ENCODE measurements around the gene PGP. TPM values are rescaled to one million over a fixed set of nuclear protein-coding genes. Genes with fewer than 3 reads are reported as not detected.
A peak's percentile ranks its signal among the peaks of the same experiment; 100 is the strongest.

The PGP gene
- total and polyA plus RNA-seq, 2 of the 4 experiments (the other 2 are of a cell fraction): 4.1 to 9.4 TPM

DNA sequence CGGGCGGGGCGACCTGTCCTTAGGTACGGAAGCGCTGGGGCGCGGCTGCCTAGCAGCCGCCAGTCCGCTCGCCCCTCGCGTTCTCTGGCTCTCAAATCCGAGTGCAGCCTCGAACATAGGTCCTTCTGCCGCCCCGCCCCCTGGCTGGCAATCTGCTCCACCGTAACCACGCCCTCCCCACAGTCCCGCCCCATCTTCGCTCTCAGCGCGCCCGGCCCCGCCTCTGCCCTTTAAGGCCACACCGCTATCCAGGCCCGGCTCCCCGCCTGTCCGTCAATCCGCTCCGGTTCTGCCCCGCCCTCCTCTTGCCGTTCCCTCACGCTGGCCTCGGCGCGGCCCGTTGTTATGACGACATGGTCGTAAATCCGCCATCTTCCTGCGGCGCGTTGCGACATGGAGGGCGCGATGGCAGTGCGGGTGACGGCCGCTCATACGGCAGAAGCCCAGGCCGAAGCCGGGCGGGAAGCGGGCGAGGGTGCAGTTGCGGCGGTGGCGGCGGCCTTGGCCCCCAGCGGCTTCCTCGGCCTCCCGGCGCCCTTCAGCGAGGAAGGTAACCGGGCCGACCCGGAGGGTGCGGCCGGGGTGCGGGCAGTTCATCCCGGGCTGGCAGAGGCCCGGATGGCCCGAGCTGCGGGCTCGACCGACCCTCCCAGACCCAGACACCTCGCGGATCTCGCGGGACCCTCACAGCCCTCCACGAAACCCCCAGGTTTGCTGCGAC, 8.7 kb upstream of the PGP start, which contains the start of gene E4F1:
Gene E4F1, plus strand, starts transcription at position 371 of the 721 bp plus-strand sequence. Its CDS starts 23 bp downstream, at position 394.
- peak; percentile 99 for DNase-seq
- in situ Hi-C loops (cut with MboI; ENCODE audit: low sequenced_read_pairs): no loop called here
- H3K4ac ChIP-seq (ENCODE audit: low read depth, low read length): peak within 1 kb of the TSS; percentile 38
- no peaks in the 10 kb centered on the region for H3K27me3 ChIP-seq (ENCODE audit: control insufficient read depth, insufficient read depth, low read length)
- H3K27ac ChIP-seq (ENCODE audit: insufficient read depth, low read length): peak within 1 kb of the TSS; percentile 46
- peak within 1 kb of the TSS; percentile 99 for H2AFZ ChIP-seq (replicated peaks; ENCODE audit: low read length, poor library complexity)
- H3K9ac ChIP-seq (ENCODE audit: low read depth, low read length): peak within 1 kb of the TSS; percentile 70
- no peaks in the 10 kb centered on the region; the same call in 1 of the 2 replicates for H3K36me3 ChIP-seq (ENCODE audit: control insufficient read depth, insufficient read depth, low read length)
- no TSS peak for BruUV-seq (replicated peaks)
- peak within 1 kb of the TSS; percentile 8; the same call in 1 of the 2 replicates for H3K14ac ChIP-seq (replicated peaks; ENCODE audit: low read depth, low read length)
- peak within 1 kb of the TSS; percentile 43 for H4K5ac ChIP-seq (ENCODE audit: low read depth, low read length)
- H4K20me1 ChIP-seq (ENCODE audit: insufficient read depth, low read length): peaks cover 18% of the 10 kb centered on the region
- no peaks in the 10 kb centered on the region for H3K9me3 ChIP-seq (ENCODE audit: control insufficient read depth, insufficient read depth, low read length)
- TF ChIP-seq MXI1 (IDR thresholded peaks at IDR 0.05; ENCODE audit: borderline replicate concordance, low read depth, low read length): peak; percentile 93
- TF ChIP-seq CEBPB (IDR thresholded peaks at IDR 0.05; ENCODE audit: low read depth, low read length): peak; percentile 99
- TF ChIP-seq, protein P1, sequence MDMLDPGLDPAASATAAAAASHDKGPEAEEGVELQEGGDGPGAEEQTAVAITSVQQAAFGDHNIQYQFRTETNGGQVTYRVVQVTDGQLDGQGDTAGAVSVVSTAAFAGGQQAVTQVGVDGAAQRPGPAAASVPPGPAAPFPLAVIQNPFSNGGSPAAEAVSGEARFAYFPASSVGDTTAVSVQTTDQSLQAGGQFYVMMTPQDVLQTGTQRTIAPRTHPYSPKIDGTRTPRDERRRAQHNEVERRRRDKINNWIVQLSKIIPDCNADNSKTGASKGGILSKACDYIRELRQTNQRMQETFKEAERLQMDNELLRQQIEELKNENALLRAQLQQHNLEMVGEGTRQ (IDR thresholded peaks at IDR 0.05; ENCODE audit: low read depth, low read length): peak; percentile 19; the same call in 1 of the 2 replicates
- TF ChIP-seq NFE2L2 (IDR thresholded peaks at IDR 0.05; ENCODE audit: low read depth, low read length): no peak
- peak; percentile 97 for TF ChIP-seq MAZ (IDR thresholded peaks at IDR 0.05; ENCODE audit: borderline replicate concordance, low read depth, low read length)
- TF ChIP-seq BHLHE40 (IDR thresholded peaks at IDR 0.05; ENCODE audit: low read depth, low read length): no peak
- TF ChIP-seq POLR2A (IDR thresholded peaks at IDR 0.05; ENCODE audit: low read depth, low read length): peak; percentile 91
- H2AK5ac ChIP-seq (ENCODE audit: low read depth, low read length): peak within 1 kb of the TSS; percentile 60; the same call in 1 of the 2 replicates
- H3K4me3 ChIP-seq (ENCODE audit: insufficient read depth, low read depth, low read length): peak within 1 kb of the TSS; percentile 58
- H2BK15ac ChIP-seq (ENCODE audit: low read depth, low read length): no peak within 1 kb of the TSS
- H4K91ac ChIP-seq (ENCODE audit: insufficient read depth, low read depth, low read length): peak within 1 kb of the TSS; percentile 38; the same call in 1 of the 2 replicates
- peaks cover 2 to 35% of the 10 kb centered on the region in 2 experiments; a peak in 2 of 4 replicates for H3K79me1 ChIP-seq (ENCODE audit: low read depth in 1 of 2, low read length in 2 of 2)
- H3K4me1 ChIP-seq (ENCODE audit: control insufficient read depth, insufficient read depth, low read length): peaks cover 12% of the 10 kb centered on the region
- peaks cover 15% of the 10 kb centered on the region; the same call in 1 of the 2 replicates for H3K9me1 ChIP-seq (ENCODE audit: insufficient read depth, low read length)
- H2BK5ac ChIP-seq (ENCODE audit: low read depth, low read length, poor library complexity, severe bottlenecking): peak within 1 kb of the TSS; percentile 43
- peak within 1 kb of the TSS; percentile 26; the same call in 1 of the 2 replicates for H3K56ac ChIP-seq (ENCODE audit: extremely low read depth, insufficient read depth, low read length)
- H3K18ac ChIP-seq (ENCODE audit: low read depth, low read length): no peak within 1 kb of the TSS
- ATAC-seq (ENCODE audit: low read depth): peak; percentile 99
- 0% methylated on average over 51 of the region's 82 CpGs; no CpG with 5 or more reads in 1 of the 2 experiments for WGBS, 2 experiments (ENCODE audit: extremely low coverage in 2 of 2, insufficient read length in 1 of 2)
- peak within 1 kb of the TSS; percentile 94 for H2AK9ac ChIP-seq (replicated peaks; ENCODE audit: low read depth, low read length, poor library complexity)
- dilution Hi-C loops (cut with HindIII; ENCODE audit: low sequenced_read_pairs, unreplicated experiment): no loop called here
- ChIA-PET CTCF (no interaction called here), POLR2A (ENCODE audit: unreplicated experiment) (no interaction called here)
- intact Hi-C loops (cut with micrococcal nuclease): no loop called here
- peak within 1 kb of the TSS; percentile 59 to 76; a peak in 3 of 4 replicates for H4K8ac ChIP-seq (ENCODE audit: low read depth in 2 of 2, low read length in 2 of 2)
- H2BK120ac ChIP-seq (ENCODE audit: low read depth, low read length): no peak within 1 kb of the TSS; the same call in 1 of the 2 replicates
- H3K23ac ChIP-seq (ENCODE audit: low read depth, low read length): no peak within 1 kb of the TSS; the same call in 1 of the 2 replicates
- H2BK20ac ChIP-seq (ENCODE audit: low read depth, low read length): no peak within 1 kb of the TSS
- peak within 1 kb of the TSS; percentile 97 for H3K4me2 ChIP-seq (ENCODE audit: low read depth, low read length)
